C4-2B (cell line): Measurements from ENCODE around the gene CYP3A5.
"Not testable (repeated sequence)": the region's sequence is repeated elsewhere in the genome, so short reads cannot be mapped to it uniquely, and the experiment has no call there.

Experiments used
- H3K27ac ChIP-seq: fragments of 450-650 bp; 2 replicates; pipeline ENCODE4 v1.5.1; 2017
- CTCF ChIP-seq: fragments of 450-650 bp; conservative IDR thresholded peaks from 2 replicates; pipeline ENCODE4 v1.5.1; 2017; ENCODE audit warnings: mild to moderate bottlenecking
- ZFX ChIP-seq: fragments of 450-650 bp; IDR thresholded peaks from 2 replicates; pipeline ENCODE4 v1.6.1; 2017

CYP3A5 gene

GRCh38 chr7:99642027-99642426 lies 37.8 kb downstream of the CYP3A5 start:
- H3K27ac ChIP-seq = no peak overlapping the region
- no peak for TF ChIP-seq ZFX
- no peak for TF ChIP-seq CTCF

- no peak overlapping the region for H3K27ac ChIP-seq
- TF ChIP-seq CTCF (no peak), ZFX (no peak)
Observed at GRCh38 chr7:99639267-99639666, 40.5 kb downstream of the CYP3A5 start.

- TF ChIP-seq ZFX (no peak), CTCF (no peak)
- H3K27ac ChIP-seq = no peak overlapping the region
Observed at GRCh38 chr7:99638731-99639130, 41.1 kb downstream of the CYP3A5 start.

- H3K27ac ChIP-seq = not testable (repeated sequence)
Observed at GRCh38 chr7:99637414-99637813, 42.4 kb downstream of the CYP3A5 start.

- TF ChIP-seq ZFX (no peak), CTCF (no peak; the same call in 1 of the 2 replicates)
- H3K27ac ChIP-seq = no peak overlapping the region
Observed at GRCh38 chr7:99631295-99632109, 48.3 kb downstream of the CYP3A5 start.

GRCh38 chr7:99629643-99630042 lies 50.2 kb downstream of the CYP3A5 start:
- H3K27ac ChIP-seq = no peak overlapping the region
- TF ChIP-seq ZFX (no peak), CTCF (no peak)

- TF ChIP-seq CTCF (no peak), ZFX (no peak)
- no peak overlapping the region for H3K27ac ChIP-seq
Observed at GRCh38 chr7:99628471-99629465, 51.0 kb downstream of the CYP3A5 start.
